ENCODE data around the gene HSH2D. TPM values are rescaled to one million over a fixed set of nuclear protein-coding genes. Genes with fewer than 3 reads are reported as not detected.

Gene HSH2D
- polyA plus RNA-seq, 1 of the 3 experiments (the other 2 are of a cell fraction): not detected

DNA sequence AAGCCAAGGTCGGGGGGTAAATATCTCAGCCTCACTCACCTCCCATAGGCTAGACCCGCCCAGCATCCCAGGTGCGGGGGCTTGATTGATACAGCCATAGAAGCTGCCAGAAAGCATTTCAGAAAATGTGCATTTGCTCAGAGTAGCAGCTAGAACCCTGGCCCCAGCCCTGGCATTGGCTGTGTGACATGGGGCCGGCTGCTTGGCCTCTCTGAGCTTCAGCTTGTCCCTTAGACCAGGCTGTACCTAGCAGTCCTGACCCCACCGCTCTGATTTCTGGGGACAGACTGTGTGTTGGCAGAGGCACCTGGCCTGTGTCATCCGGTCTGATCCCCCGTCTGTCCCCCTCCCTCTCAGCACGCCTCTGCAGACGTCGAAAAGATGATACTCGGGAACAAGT, 16.4 kb upstream of the HSH2D start:
- Histone ChIP-seq H3K4me3 (ENCODE audit: low read depth in 2 of 2, low read length in 1 of 2) (no peak overlapping the region), H3F3A (replicated peaks; ENCODE audit: insufficient read depth) (no peaks in the 10 kb centered on the region), H3K79me2 (ENCODE audit: insufficient read depth) (0 out of 2 replicates have a peak, but pooled peaks cover 6% of the 10 kb centered on the region), H3K9me3 (no peaks in the 10 kb centered on the region), H3K36me3 (replicated peaks in 1 of 2; ENCODE audit: control insufficient read depth in 1 of 2, insufficient read depth in 2 of 2, low read length in 1 of 2) (peaks cover 11 to 67% of the 10 kb centered on the region in 2 experiments), H3K4me1 (ENCODE audit: control insufficient read depth in 1 of 2, insufficient read depth in 2 of 2, low read depth in 1 of 2, low read length in 1 of 2) (no peaks in the 10 kb centered on the region), H4K20me1 (ENCODE audit: insufficient read depth) (no peaks in the 10 kb centered on the region), H3K9me2 (no peaks in the 10 kb centered on the region), H3K27ac (ENCODE audit: low read depth in 2 of 2, low read length in 1 of 2) (no peak overlapping the region), H3K4me2 (no peak overlapping the region), H2AFZ (ENCODE audit: low read depth) (no peak overlapping the region), H3K27me3 (ENCODE audit: insufficient read depth) (no peaks in the 10 kb centered on the region), H3K9ac (no peak overlapping the region)
- ChIA-PET POLR2A (no interaction called here), CTCF (interaction anchor here (1.2 kb wide), 1 partner anchor 9 kb away, joined by 3 read pairs; no protein-coding TSS in a partner anchor)
- TF ChIP-seq NFIC (IDR thresholded peaks at IDR 0.05; ENCODE audit: borderline replicate concordance) (no peak), YY1 (IDR thresholded peaks at IDR 0.05; ENCODE audit: low read depth) (no peak)
- 85% methylated on average over 9 of the region's 11 CpGs for WGBS (ENCODE audit: low lambda C conversion rate)
- DNase-seq: no peak

DNA sequence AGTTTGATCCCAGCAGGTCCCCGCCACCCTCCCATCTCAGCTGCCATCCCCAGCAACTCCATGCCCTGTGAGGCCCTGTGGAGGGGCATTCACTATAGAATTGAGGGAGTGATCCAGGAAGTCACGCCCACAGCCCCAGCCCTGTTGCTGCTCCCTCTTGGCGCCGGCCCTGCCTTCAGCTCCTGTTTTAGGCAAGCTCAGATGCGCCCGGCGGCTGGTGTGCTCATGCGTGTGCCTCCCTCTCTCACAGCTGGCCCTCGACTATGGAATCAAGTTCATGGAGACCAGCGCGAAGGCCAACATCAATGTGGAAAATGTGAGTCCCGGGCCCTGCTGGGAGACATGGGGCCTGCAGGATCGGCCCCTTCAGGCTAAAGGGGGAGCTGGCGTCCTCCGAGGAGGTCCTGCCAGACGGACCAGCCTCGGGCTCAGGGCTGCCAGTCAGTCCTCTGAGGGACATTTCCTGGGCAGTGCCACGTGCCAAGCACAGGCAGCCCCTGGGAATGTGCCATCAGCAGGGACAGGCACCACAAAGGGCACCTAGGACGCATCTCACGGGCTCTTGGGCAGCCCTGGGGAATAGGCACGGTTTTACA, 15.6 kb upstream of the HSH2D start:
- Histone ChIP-seq H3K9me2 (no peaks in the 10 kb centered on the region), H3K27me3 (ENCODE audit: insufficient read depth) (no peaks in the 10 kb centered on the region), H3K4me1 (ENCODE audit: control insufficient read depth in 1 of 2, insufficient read depth in 2 of 2, low read depth in 1 of 2, low read length in 1 of 2) (no peaks in the 10 kb centered on the region), H2AFZ (ENCODE audit: low read depth) (no peak overlapping the region), H3K36me3 (replicated peaks in 1 of 2; ENCODE audit: control insufficient read depth in 1 of 2, insufficient read depth in 2 of 2, low read length in 1 of 2) (peaks cover 17 to 67% of the 10 kb centered on the region in 2 experiments), H4K20me1 (ENCODE audit: insufficient read depth) (no peaks in the 10 kb centered on the region), H3K79me2 (ENCODE audit: insufficient read depth) (0 out of 2 replicates have a peak, but pooled peaks cover 6% of the 10 kb centered on the region), H3K9me3 (no peaks in the 10 kb centered on the region), H3K9ac (no peak overlapping the region), H3K4me2 (no peak overlapping the region), H3F3A (replicated peaks; ENCODE audit: insufficient read depth) (no peaks in the 10 kb centered on the region), H3K27ac (ENCODE audit: low read depth in 2 of 2, low read length in 1 of 2) (no peak overlapping the region), H3K4me3 (ENCODE audit: low read depth in 2 of 2, low read length in 1 of 2) (no peak overlapping the region)
- DNase-seq: no peak
- ChIA-PET CTCF (no interaction called here), POLR2A (no interaction called here)
- no peak for TF ChIP-seq TCF12 (IDR thresholded peaks at IDR 0.05)
- WGBS (ENCODE audit: low lambda C conversion rate): 92% methylated on average over 11 of the region's 21 CpGs

DNA sequence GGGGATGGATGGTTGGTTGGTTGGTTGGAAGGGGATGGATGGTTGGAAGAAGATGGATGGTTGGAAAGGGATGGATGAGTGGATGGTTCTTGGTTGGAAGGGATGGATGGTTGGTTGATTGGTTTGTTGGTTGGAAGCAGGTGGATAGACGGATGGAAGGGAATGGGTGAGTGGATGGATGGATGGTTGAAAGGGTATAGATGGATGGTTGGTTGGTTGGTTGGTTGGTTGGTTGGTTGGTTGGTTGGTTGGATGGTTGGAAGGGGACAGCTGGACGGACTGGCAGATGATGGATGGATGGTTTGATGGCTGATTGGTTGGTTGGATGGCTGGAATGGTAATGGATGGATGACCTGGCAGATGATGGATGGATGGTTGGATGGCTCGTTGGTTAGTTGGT, 11.8 kb upstream of the HSH2D start:
- H3K36me3 ChIP-seq (replicated peaks in 1 of 2; ENCODE audit: control insufficient read depth in 1 of 2, insufficient read depth in 2 of 2, low read length in 1 of 2): peaks cover 17 to 56% of the 10 kb centered on the region in 2 experiments
- POLR2A ChIA-PET: no interaction called here
- H3K79me2 ChIP-seq (ENCODE audit: insufficient read depth): no peaks in the 10 kb centered on the region
- no peaks in the 10 kb centered on the region for H3K27me3 ChIP-seq (ENCODE audit: insufficient read depth)
- H3K4me3 ChIP-seq (ENCODE audit: low read depth in 2 of 2, low read length in 1 of 2): no peak overlapping the region; a peak in 1 of 4 replicates
- no peak overlapping the region for H3K4me2 ChIP-seq
- no peak for DNase-seq
- CTCF ChIA-PET: no interaction called here
- WGBS (ENCODE audit: low lambda C conversion rate): 94% methylated on average over 3 of the region's 3 CpGs
- H3K27ac ChIP-seq (ENCODE audit: low read depth in 2 of 2, low read length in 1 of 2): no peak overlapping the region
- no peak overlapping the region for H2AFZ ChIP-seq (ENCODE audit: low read depth)
- H3K4me1 ChIP-seq (ENCODE audit: control insufficient read depth in 1 of 2, insufficient read depth in 2 of 2, low read depth in 1 of 2, low read length in 1 of 2): no peaks in the 10 kb centered on the region
- no peak for TF ChIP-seq POLR2AphosphoS5 (IDR thresholded peaks at IDR 0.05; ENCODE audit: low read depth, low read length)
- no peak for TF ChIP-seq EP300 (IDR thresholded peaks at IDR 0.05; ENCODE audit: borderline replicate concordance in 1 of 2, low read depth in 1 of 2, low read length in 1 of 2)
- TF ChIP-seq, protein P1, sequence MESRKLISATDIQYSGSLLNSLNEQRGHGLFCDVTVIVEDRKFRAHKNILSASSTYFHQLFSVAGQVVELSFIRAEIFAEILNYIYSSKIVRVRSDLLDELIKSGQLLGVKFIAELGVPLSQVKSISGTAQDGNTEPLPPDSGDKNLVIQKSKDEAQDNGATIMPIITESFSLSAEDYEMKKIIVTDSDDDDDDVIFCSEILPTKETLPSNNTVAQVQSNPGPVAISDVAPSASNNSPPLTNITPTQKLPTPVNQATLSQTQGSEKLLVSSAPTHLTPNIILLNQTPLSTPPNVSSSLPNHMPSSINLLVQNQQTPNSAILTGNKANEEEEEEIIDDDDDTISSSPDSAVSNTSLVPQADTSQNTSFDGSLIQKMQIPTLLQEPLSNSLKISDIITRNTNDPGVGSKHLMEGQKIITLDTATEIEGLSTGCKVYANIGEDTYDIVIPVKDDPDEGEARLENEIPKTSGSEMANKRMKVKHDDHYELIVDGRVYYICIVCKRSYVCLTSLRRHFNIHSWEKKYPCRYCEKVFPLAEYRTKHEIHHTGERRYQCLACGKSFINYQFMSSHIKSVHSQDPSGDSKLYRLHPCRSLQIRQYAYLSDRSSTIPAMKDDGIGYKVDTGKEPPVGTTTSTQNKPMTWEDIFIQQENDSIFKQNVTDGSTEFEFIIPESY (IDR thresholded peaks at IDR 0.05; ENCODE audit: borderline replicate concordance, low read depth): no peak
- TF ChIP-seq FOXM1 (IDR thresholded peaks at IDR 0.05; ENCODE audit: low read depth): no peak
- TF ChIP-seq NFIC (IDR thresholded peaks at IDR 0.05; ENCODE audit: borderline replicate concordance): no peak
- TF ChIP-seq, protein P2, sequence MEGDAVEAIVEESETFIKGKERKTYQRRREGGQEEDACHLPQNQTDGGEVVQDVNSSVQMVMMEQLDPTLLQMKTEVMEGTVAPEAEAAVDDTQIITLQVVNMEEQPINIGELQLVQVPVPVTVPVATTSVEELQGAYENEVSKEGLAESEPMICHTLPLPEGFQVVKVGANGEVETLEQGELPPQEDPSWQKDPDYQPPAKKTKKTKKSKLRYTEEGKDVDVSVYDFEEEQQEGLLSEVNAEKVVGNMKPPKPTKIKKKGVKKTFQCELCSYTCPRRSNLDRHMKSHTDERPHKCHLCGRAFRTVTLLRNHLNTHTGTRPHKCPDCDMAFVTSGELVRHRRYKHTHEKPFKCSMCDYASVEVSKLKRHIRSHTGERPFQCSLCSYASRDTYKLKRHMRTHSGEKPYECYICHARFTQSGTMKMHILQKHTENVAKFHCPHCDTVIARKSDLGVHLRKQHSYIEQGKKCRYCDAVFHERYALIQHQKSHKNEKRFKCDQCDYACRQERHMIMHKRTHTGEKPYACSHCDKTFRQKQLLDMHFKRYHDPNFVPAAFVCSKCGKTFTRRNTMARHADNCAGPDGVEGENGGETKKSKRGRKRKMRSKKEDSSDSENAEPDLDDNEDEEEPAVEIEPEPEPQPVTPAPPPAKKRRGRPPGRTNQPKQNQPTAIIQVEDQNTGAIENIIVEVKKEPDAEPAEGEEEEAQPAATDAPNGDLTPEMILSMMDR (IDR thresholded peaks at IDR 0.05): no peak
- TF ChIP-seq TEAD4 (IDR thresholded peaks at IDR 0.05; ENCODE audit: borderline replicate concordance, insufficient read depth): no peak
- TF ChIP-seq FOSL2 (IDR thresholded peaks at IDR 0.05; ENCODE audit: borderline replicate concordance, low read depth): no peak
- TF ChIP-seq GATA2 (CRISPR knock-in tag; IDR thresholded peaks at IDR 0.05): no peak
- no peaks in the 10 kb centered on the region for H3K9me3 ChIP-seq
- H3K9me2 ChIP-seq: no peaks in the 10 kb centered on the region
- no peaks in the 10 kb centered on the region for H3F3A ChIP-seq (replicated peaks; ENCODE audit: insufficient read depth)
- no peaks in the 10 kb centered on the region for H4K20me1 ChIP-seq (ENCODE audit: insufficient read depth)
- no peak overlapping the region for H3K9ac ChIP-seq

All from SK-N-SH (cell line).